NCI-H82 treated with DMSO at 0.1 percent for 48 hours (cell line): ENCODE data around the gene CAT.

ENCODE experiments used
- DNase-seq: peaks from one replicate; lab custom pipeline; 2025; ENCODE audit not compliant: unreplicated experiment; lab: John Stamatoyannopoulos, UW

CAT gene

GRCh38 chr11:34495239-34495723, 56.5 kb downstream of the CAT start:
- no peak for DNase-seq

GRCh38 chr11:34495724-34496377, 57.1 kb downstream of the CAT start:
- no peak for DNase-seq

- no peak for DNase-seq
These were observed 61.2 kb downstream of the CAT start for GRCh38 chr11:34499719-34500500.

DNA sequence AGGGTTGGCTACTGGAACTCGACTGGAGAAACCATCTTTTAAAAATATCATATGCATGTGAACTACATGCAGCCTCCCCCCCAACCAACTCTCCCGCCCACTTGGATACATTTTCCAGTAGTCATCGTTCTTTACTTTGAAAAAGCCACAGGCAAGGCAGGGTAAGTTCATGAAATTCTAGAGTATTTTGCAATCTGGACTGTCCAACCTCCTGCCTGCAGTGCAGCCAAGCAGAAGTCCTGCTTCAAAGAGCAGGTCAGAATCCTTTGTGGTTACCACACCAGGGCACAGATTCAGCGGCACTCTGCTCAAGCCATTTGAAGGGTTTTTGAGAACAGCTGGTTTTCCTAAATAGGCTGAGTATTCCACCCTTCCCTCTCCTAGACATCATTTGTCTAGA, 62.8 kb downstream of the CAT start:
- DNase-seq = no peak

GRCh38 chr11:34501949-34502348, 63.2 kb downstream of the CAT start:
- DNase-seq = no peak

DNA sequence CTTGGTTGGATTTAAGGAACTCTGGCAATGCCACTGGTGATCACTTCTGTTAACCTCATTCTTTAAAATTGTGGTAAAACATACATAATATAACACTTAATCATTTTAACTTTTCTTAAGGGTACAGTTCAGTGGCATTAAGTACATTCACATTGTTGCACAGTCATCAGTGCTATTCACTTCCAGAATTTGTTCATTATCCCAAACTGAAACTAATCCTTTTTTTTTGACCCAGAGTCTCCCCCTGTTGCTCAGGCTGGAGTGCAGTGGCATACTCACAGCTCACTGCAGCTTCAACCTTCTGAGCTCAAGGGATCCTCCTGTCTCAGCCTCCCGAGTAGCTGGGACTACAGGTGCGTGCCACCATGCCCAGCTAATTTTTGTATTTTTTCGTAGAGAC, 64.2 kb downstream of the CAT start:
- DNase-seq = no peak

- DNase-seq = no peak
These were observed 67.1 kb downstream of the CAT start for GRCh38 chr11:34505874-34506273.

DNA sequence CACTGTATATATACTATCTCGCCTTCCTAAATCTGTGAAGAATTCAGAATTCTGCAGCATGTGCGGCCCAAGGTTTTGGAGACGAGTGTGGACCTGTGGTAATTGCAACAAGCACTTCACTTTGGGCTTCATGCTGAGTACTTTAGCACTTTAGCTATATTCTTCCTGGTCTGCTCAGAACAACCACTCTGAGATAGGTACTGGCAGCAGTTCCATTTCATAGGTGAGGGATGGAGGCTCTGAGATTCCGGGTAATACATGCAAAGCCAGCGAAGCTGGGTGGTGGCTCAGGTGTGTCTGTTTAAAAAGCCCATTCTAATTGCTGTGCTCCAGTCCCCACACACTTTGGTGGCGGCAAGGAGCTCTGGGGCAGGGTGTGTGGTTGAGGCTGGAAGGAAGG, 68.4 kb downstream of the CAT start:
- no peak for DNase-seq

GRCh38 chr11:34507610-34508009, 68.9 kb downstream of the CAT start:
- no peak for DNase-seq

DNA sequence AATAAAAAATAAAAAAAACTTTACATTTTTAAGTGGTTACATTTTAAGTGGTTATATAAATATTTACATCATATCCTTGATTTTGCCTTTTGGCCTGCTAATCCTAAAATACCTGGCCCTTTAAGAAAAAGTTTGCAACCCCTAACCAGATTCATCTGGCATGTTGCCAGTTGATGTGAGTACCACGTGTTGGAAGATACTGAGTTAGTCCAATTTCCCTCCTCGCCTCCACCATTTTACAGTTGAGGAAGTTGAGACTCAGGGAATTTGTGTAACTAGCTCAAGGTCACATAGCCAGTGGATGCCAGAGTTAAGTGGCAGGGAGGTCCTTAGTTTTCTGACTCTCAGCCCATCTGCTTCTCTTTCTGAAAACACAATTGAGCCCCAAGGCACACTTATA, 69.8 kb downstream of the CAT start:
- no peak for DNase-seq

DNA sequence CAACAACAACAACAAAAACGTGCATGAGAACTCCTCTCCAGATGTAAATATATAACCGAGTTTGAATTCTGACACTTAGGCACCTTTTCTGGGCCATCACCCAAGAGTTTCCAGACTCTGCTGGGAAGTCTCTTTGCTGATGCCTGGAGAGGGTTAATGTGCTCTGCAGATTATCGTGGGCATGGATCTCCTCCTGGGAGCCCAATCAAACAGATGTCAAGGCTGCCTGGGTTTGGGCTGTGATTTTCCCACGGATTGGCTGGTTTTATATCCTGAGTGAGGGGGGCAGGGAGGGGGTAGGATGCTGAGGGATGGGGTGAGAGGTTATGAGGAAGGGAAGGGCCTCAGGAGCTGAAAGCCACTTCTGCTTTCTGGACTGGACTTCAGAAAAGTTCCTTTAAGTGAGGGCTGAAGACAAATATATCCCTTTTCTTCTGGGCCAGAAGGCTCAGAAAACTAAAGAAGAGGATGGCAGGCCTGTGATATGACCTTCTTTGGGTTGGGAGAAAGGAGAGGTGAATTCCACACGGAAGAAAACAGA, 70.7 kb downstream of the CAT start:
- no peak for DNase-seq

- DNase-seq = no peak
These were observed 71.5 kb downstream of the CAT start for GRCh38 chr11:34510218-34510617.

DNA sequence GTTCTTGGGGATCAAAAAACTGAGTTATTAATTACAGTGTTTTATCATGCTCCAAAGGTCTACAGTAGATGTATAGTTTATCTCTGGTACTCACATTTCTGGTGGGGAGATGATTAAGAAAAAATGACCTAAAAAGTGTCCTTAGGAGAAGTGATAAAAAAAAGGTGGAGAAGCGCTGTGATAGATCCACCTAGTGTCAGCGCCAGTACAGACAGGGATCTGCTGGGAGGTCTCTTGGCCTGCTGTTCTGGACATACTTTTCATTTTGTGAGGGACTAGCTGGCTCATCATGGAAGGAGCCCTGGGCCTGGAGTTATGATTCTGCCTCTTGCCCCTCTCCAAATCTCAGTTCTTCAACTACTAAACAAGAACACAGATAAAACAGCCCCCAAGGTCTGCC, 71.9 kb downstream of the CAT start:
- DNase-seq = no peak

DNA sequence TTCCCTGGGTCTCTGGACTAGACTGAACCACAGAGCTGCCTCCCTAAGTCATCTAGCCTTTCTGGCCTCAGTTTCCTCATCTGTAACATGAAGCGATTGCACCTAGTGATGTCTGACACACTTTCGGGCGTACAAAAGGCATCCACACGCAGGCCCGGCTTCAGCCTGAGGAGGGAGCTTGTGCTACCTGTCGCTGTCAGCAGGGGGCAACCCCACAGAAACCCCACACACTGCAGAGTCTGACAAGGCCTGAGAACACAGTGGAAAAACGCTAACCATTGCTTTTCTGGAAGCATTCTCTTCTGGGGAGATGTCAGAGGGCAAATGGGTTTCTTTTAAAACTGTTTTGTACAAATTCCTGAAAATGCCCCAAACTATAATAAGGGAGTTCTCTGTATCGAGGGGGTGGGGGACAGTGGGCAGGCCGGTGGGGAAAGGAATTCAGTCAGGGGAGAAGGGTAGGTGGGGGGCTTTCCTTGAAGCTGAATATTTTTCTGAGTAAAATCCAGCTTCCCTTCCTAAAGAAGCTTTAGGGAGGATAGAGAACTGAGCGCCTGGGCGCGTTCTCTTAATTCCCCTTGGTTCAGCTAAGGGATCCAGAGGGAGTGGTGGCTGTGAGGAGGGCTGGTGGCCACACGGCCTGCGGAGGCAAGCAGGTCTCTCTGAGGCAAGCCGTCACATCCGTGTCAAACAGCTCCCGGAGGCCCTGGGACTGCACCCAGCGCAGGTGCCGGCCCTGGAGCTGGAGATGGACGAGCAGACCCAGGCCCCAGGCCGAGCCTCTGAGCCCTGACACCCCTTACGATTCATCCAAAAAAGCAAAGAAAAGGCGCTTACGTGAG, 74.3 kb downstream of the CAT start:
- peak; percentile 6 for DNase-seq

DNA sequence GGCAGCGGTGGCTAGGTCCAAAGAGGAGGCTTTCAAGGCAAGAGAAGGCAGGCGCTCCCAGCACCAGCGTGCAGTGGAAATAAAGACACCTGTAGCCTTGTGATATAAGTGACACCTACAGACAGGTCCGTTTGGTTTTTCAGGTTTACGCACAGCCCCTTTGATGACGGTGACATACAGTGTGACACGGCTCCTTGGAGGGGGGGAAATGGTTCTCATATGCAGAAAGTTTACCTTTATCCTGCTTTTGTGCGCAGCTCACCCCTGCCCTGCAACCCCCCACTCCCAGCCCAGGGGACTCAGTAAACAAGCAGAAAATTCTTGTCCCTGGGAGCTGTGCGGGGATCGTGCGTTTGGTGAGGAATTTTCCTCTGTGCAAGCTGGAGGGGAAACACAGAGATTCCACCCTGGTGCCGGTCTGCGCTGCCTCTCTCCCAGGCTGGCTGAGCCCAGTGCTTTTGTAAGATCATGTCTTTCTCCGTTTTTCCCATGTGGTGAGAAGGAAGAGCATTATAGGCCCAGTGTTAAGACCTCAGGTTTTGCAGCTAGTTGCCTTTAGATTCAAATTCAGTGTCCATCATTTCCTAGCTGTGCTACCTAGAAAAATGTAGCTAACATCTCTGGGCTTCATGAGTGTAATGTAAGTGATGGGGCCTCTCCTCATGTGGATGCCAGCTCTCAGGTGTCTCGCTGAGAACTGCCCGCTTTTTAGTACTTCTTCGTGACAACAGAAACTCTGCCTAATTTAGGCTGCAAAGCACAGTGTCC, 75.1 kb downstream of the CAT start, which contains the start of gene ELF5:
ELF5 (minus strand) TSS at position 113 of the 768 bp plus-strand sequence. CDS start 8,045 bp downstream, outside the sequence.
- DNase-seq = no peak

DNA sequence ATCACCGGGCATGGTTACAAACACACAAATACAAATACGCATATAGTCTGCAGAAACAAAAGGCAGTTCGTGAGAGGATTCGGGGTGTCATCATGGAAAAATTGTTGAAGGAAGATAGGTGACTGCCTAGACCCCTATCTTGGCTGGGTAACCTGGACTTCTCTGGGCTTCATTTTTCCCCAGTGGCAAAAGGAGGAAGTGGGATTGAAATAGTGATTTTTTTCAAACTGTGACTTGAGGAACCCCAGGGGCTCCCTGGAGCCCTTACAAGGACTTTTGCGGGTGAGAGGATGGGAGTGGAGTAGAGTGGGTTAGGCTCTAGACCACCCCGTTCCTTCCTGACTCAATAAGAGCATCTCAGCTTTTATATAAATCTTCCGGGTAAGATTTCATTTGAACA, 75.9 kb downstream of the CAT start:
- no peak for DNase-seq

GRCh38 chr11:34516247-34517040, 77.7 kb downstream of the CAT start:
- DNase-seq = no peak

DNA sequence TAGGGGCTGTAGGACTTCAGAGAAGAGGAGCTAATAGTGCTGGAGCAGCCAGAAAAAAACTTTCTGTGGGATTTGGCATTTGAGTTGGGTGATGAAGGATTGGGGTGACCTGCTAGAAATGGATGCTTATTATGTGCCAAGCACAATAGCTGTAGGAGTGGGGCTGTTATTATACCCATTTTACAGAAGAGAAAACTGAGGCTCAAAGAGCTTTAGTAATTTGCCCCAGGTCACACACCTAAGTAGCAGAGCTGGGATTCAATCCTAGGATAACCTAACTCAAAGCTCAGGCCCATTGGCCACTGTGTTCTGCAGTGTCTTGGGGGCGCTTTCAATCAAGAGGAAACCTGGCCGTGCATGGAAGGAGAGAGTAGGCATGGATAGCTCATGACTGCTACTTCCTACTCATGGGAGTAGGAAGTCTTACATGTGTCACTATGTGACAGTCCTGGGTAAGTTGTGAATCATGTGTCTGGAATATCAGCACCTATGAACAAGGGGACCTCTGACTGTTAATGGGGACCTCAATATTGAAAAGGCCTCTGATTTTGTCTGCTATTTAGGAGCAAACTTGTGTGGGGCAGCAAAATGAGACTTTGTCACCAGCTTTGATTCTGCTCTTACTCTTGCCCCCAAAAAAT, 81.0 kb downstream of the CAT start:
- no peak for DNase-seq

- DNase-seq = no peak
These were observed 82.5 kb downstream of the CAT start for GRCh38 chr11:34521265-34521664.
